NB4 (cell line): ENCODE measurements around the gene ARHGAP15.

ENCODE experiments used
- CTCF ChIP-seq: IDR thresholded peaks from one replicate; pipeline ENCODE4 v1.5.1; 2012; ENCODE audit warnings: low read depth, low read length
- MAX ChIP-seq: IDR thresholded peaks from 2 replicates; pipeline ENCODE4 v1.6.1; 2011; ENCODE audit warnings: low read depth, low read length
- POLR2A ChIP-seq: IDR thresholded peaks from 2 replicates; pipeline ENCODE4 v1.6.1; 2011; ENCODE audit warnings: mild to moderate bottlenecking; ENCODE audit not compliant: insufficient read length; ENCODE audit errors: extremely low read depth

- no peak for TF ChIP-seq CTCF
- no peak for TF ChIP-seq POLR2A
- no peak for TF ChIP-seq MAX
These were observed 48.0 kb downstream of the ARHGAP15 start for GRCh38 chr2:143177096-143177786.
